Transverse colon (tissue), 4 donors: Measurements from ENCODE around the gene PLCG2.

Source experiments
- CTCF ChIP-seq, 5 experiments: fragments of 200-600 bp in 3 of 5; fragments of 450-650 bp in 2 of 5; sonication (generic) in 3 of 5; IDR thresholded peaks; 1 replicate in 2 of 5; 2 replicates in 3 of 5; pipeline ENCODE4 v1.5.1; 2016 to 2017; ENCODE audit warnings: antibody characterized with exemption in 5 of 5, inconsistent platforms in 3 of 5, mild to moderate bottlenecking in 2 of 5, moderate library complexity in 1 of 5
- EP300 ChIP-seq: sonication (generic); formaldehyde crosslinking; IDR thresholded peaks from one replicate; pipeline ENCODE4 v1.6.1; 2017; ENCODE audit warnings: antibody characterized with exemption, low read depth
- POLR2A ChIP-seq: fragments of 450-650 bp; IDR thresholded peaks from one replicate; pipeline ENCODE4 v1.6.1; 2016; ENCODE audit warnings: antibody characterized with exemption, mild to moderate bottlenecking, moderate library complexity
- POLR2AphosphoS5 ChIP-seq, 3 donors: sonication (generic); formaldehyde crosslinking; IDR thresholded peaks; one replicate each; pipeline ENCODE4 v1.6.1; 2016; ENCODE audit warnings: antibody characterized with exemption in 3 of 3

- TF ChIP-seq POLR2AphosphoS5 (IDR thresholded peaks at IDR 0.05) (no peak), EP300 (no peak), POLR2A (no peak), CTCF (IDR thresholded peaks at IDR 0.05) (no peak)
Observed at GRCh38 chr16:81779536-81780320, 637 bp downstream of the PLCG2 start.
